Kidney epithelial cell (primary cell): Measurements from ENCODE around the gene LZTFL1. TPM values are rescaled to one million over a fixed set of nuclear protein-coding genes. Genes with fewer than 3 reads are reported as not detected.

ENCODE experiments used
- DNase-seq: peaks from one replicate; pipeline ENCODE4 v3.0.0-alpha.2; 2010; ENCODE audit warnings: low read depth
- H3K27me3 ChIP-seq: 2 replicates; pipeline ENCODE4 v1.6.0; 2011; ENCODE audit warnings: low read length; ENCODE audit not compliant: control insufficient read depth, insufficient read depth
- H3K36me3 ChIP-seq: 2 replicates; pipeline ENCODE4 v1.5.1; 2011; ENCODE audit warnings: low read length; ENCODE audit not compliant: control insufficient read depth, insufficient read depth
- H3K4me3 ChIP-seq: 2 replicates; pipeline ENCODE4 v1.5.1; 2011; ENCODE audit warnings: low read depth, mild to moderate bottlenecking, control low read depth, low read length
- total RNA-seq: library from RNA; depleted of rRNA; stranded (reverse); fragments of >200 nt; gene quantifications from 2 replicates; pipeline ENCODE4 v1.2.3, GENCODE V29; 2015
- TF ChIP-seq, protein P1 (sequence below): IDR thresholded peaks from 2 replicates; pipeline ENCODE4 v1.5.1; 2011; ENCODE audit warnings: mild to moderate bottlenecking, moderate library complexity, low read length, control low read depth, inconsistent platforms; ENCODE audit not compliant: insufficient read depth, poor library complexity, severe bottlenecking

The LZTFL1 gene
- total RNA-seq, 1 donor from 2014 or later, result 28.2 TPM

DNA sequence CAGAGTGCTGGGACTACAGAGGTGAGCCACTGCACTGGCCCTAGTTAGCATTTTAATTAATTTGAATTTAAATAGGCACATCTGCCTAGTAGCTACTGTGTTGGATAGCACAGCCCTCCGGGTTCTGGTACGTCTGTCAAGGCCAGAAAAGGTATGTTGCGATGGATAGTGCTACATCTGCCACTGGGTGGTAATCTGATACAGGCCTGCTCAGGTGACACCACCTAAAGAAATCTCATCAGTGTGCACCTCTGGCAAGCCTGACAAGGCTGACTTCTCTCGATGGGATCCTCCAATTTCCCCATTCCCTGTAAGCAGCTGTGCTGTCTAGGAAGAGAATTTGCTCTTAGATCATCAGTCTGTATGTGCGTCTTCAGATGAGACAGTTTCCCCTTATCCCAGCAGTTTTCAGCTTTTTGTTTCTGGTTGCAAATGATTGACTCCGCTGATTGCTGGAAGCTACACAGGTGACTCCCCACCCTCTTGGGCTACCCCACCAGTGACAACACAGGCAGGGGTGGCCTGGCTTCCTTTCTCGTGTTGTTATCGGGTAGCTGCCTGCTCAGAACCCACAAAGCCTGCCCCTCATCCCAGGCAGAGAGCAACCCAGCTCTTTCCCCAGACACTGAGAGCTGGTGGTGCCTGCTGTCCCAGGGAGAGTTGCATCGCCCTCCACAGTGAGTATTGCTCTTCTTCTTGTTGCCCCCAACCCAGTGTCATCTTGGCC is 44.2 kb upstream of the LZTFL1 start, which contains the start of gene CCR9:
TSS of gene CCR9 (plus strand) at position 565 of the 727 bp plus-strand sequence. CDS start 8,391 bp downstream, outside the sequence.
- DNase-seq, result no peak
- H3K27me3 ChIP-seq, result no peaks in the 10 kb centered on the region
- H3K4me3 ChIP-seq, result no peak within 1 kb of the TSS
- TF ChIP-seq, protein P1, sequence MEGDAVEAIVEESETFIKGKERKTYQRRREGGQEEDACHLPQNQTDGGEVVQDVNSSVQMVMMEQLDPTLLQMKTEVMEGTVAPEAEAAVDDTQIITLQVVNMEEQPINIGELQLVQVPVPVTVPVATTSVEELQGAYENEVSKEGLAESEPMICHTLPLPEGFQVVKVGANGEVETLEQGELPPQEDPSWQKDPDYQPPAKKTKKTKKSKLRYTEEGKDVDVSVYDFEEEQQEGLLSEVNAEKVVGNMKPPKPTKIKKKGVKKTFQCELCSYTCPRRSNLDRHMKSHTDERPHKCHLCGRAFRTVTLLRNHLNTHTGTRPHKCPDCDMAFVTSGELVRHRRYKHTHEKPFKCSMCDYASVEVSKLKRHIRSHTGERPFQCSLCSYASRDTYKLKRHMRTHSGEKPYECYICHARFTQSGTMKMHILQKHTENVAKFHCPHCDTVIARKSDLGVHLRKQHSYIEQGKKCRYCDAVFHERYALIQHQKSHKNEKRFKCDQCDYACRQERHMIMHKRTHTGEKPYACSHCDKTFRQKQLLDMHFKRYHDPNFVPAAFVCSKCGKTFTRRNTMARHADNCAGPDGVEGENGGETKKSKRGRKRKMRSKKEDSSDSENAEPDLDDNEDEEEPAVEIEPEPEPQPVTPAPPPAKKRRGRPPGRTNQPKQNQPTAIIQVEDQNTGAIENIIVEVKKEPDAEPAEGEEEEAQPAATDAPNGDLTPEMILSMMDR, result no peak
- H3K36me3 ChIP-seq, result no peaks in the 10 kb centered on the region

DNA sequence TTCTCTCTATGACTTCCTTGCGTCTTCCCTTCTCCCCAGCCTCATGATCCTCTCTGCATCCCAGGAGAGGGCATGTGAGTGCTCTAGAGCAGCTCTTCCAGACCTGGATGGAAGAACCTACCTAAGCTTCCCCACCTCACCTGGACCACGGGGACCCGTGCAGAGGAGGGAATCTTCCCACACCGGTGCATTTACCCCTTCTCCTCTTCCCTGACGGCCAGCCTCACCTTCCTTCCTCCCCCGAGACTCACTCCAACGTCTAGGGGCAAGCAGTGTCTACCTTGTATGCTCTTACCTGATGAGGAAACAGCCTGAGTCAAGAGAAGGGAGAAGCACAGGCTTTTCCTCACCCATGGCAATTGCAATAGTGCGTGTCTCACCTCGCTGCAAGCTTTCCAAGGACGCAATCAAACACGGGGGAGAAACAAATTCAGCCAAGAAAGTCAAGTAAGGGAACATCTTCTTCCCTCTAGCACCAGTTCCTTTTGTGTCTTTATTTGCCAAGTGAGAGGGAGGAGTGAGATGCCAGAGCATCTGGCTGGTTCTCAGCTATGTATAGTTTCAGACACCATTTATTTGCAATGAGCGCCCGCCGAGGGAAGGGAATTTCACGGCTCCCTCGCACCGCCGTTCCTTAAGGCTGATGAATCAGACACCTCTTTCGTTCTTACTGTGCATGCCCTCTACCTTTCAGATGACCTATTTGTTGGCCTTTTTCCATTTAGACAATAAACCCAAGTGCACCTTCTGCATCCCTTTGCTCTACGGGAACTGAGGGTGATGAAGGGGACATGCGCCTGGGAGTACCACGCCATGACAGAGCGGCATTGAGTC is 42.7 kb upstream of the LZTFL1 start:
- no peaks in the 10 kb centered on the region for H3K36me3 ChIP-seq
- no peaks in the 10 kb centered on the region for H3K27me3 ChIP-seq
- DNase-seq, result no peak
- H3K4me3 ChIP-seq, result no peak overlapping the region
- TF ChIP-seq, protein P1, result no peak

DNA sequence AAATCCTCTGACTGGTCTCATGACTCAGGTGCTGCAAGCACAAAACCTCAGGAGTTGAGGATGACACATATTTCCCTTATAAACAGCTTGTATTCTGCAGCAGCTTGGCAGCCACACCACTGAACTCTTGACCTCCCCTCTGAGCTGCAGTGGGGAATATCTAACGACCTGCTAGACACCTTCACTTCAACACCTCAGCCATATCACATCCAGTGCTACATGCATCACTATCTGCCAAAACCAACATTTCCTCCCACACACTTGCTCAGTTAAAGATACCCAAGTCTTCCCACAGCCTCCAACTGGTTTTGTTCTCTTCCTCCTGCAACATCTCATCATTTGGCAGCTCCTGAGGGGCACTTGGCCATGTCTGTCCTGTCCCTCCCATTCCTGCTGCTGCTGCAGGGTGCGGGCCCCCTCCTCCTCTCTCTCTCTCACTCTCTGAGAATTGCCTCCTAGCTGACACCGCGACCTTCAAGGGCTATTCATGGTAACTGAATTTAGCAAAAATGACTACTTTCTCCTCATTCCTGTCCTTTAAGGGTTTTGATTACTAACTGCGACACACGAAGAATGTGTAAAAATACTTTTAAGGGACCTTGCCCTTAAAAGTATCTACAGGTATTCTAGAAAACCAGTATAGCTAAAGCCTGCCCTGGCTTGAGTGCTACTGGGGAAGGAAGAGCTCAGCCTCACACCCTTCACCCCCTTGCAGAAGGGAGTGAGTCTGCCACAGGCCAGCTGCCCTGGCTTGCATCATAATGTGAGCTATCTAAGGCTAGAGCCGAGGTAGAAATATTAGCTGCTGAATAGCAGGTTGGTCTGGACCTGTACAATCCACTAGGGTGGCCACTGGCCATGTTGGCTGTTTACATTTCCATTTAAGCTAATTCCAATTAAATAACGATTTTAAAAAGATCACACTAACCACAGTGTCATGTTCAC is 39.4 kb upstream of the LZTFL1 start:
- no peak for DNase-seq
- H3K27me3 ChIP-seq, result no peaks in the 10 kb centered on the region
- TF ChIP-seq, protein P1, result no peak

DNA sequence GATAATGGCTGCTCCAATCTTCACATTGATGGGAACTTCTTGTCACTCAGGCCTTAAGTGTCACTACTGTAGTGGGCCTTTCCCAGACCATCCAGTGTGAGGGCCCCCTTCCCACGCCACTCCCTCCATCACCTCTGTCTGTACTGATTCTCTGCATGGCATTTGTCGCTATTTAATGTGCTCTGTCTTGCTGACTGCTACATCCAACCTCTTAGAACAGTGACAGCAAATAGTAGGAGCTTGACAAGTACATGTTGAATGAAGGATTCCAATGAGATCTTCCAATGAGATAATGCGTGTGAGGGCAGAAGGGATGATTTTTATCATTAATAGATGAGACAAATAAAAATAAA is 38.8 kb upstream of the LZTFL1 start:
- Histone ChIP-seq H3K4me3 (no peak overlapping the region), H3K27me3 (no peaks in the 10 kb centered on the region), H3K36me3 (no peaks in the 10 kb centered on the region)
- no peak for DNase-seq
- TF ChIP-seq, protein P1, result no peak

More for the DNA sequence above, 39.4 kb upstream of the LZTFL1 start:
- Histone ChIP-seq H3K4me3 (no peak overlapping the region), H3K36me3 (no peaks in the 10 kb centered on the region)

DNA sequence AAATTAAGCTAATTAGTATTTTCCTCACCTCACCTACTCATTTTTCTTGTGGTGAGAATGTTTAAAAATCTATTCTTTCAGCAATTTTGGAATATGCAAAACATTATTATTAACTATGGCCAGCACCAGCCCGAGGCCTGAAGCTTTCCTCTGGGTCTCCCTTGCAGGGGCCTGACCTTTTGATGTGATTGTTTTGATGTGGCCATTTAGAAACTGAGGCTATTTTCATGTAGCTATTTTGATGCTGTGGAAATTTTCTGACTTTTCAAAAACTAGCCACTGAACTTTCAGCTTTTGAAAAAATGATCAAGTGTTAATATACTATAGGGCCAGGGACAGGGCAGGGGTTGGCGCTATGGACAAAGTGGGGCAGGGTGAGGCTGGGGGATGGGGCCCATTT is 36.2 kb upstream of the LZTFL1 start:
- no peak for DNase-seq
- H3K4me3 ChIP-seq, result no peak overlapping the region
- no peaks in the 10 kb centered on the region for H3K36me3 ChIP-seq
- H3K27me3 ChIP-seq, result no peaks in the 10 kb centered on the region
- TF ChIP-seq, protein P1, result no peak
